CD4-positive, CD25-positive, alpha-beta regulatory T cell (primary cell): ENCODE results near the gene AMBRA1. TPM values are rescaled to one million over a fixed set of nuclear protein-coding genes. Genes with fewer than 3 reads are reported as not detected.

Experiments
- ATAC-seq, 2 donors: fragments of 150-1000 bp; cut with Tn5 transposase; one replicate each; pipeline ENCODE4 v1.10.0; 2021; ENCODE audit warnings: low read depth in 2 of 2, moderate number of reproducible peaks in 2 of 2, moderate library complexity in 1 of 2
- DNase-seq, 3 donors: peaks; one replicate each; pipeline versions ENCODE4 v3.0.0 to v3.0.0-alpha.2; 2012 to 2022; ENCODE audit warnings: mixed read lengths in 1 of 3
- H3K27ac ChIP-seq: one replicate; pipeline ENCODE4 v1.7.0; 2013; ENCODE audit warnings: mild to moderate bottlenecking, low read length; ENCODE audit not compliant: insufficient read depth, poor library complexity, severe bottlenecking
- H3K27me3 ChIP-seq: one replicate; pipeline ENCODE4 v1.7.0; 2013; ENCODE audit warnings: low read length; ENCODE audit not compliant: control insufficient read depth, insufficient read depth
- H3K36me3 ChIP-seq: one replicate; pipeline ENCODE4 v1.7.0; 2013; ENCODE audit warnings: mild to moderate bottlenecking, low read length, moderate library complexity; ENCODE audit not compliant: control insufficient read depth, insufficient read depth
- H3K4me1 ChIP-seq: 2 replicates; pipeline ENCODE4 v1.7.0; 2013; ENCODE audit warnings: mild to moderate bottlenecking, low read length; ENCODE audit not compliant: insufficient read depth, control insufficient read depth, poor library complexity, severe bottlenecking
- H3K4me3 ChIP-seq: one replicate; pipeline ENCODE4 v1.7.0; 2013; ENCODE audit warnings: low read depth, mild to moderate bottlenecking, low read length, moderate library complexity
- H3K9me3 ChIP-seq, 2 experiments: 1 replicate in 1 of 2; 2 replicates in 1 of 2; pipeline ENCODE4 v1.7.0; 2013; ENCODE audit warnings: low read length in 2 of 2, mild to moderate bottlenecking in 1 of 2, moderate library complexity in 1 of 2; ENCODE audit not compliant: control insufficient read depth in 2 of 2
- H3K27ac Mint-ChIP-seq, 3 donors: one replicate each; pipeline ENCODE4 v1.8.0; 2020 to 2022; ENCODE audit warnings: mild to moderate bottlenecking in 3 of 3, mixed read lengths in 3 of 3, moderate library complexity in 2 of 3
- H3K27me3 Mint-ChIP-seq: one replicate; pipeline ENCODE4 v1.8.0; 2022; ENCODE audit warnings: mild to moderate bottlenecking, mixed read lengths
- H3K36me3 Mint-ChIP-seq: one replicate; pipeline ENCODE4 v1.8.0; 2020; ENCODE audit warnings: mixed read lengths
- H3K4me1 Mint-ChIP-seq, 4 donors: one replicate each; pipeline ENCODE4 v1.8.0; 2020 to 2022; ENCODE audit warnings: mixed read lengths in 4 of 4, mild to moderate bottlenecking in 1 of 4
- H3K4me3 Mint-ChIP-seq, 4 donors: one replicate each; pipeline ENCODE4 v1.8.0; 2020 to 2022; ENCODE audit warnings: mild to moderate bottlenecking in 4 of 4, mixed read lengths in 4 of 4, moderate library complexity in 3 of 4
- H3K9me3 Mint-ChIP-seq, 7 donors: one replicate each; pipeline ENCODE4 v1.8.0; 2020 to 2022; ENCODE audit warnings: mixed read lengths in 7 of 7, mild to moderate bottlenecking in 3 of 7, moderate library complexity in 2 of 7
- polyA plus RNA-seq, 4 donors: library from polyadenylated mRNA; unstranded; fragments of 300-500 nt; fragmentation: Illumina TruSeq; gene quantifications; one replicate each; pipeline ENCODE4 v1.2.3, GENCODE V29; 2021
- total RNA-seq: library from RNA; stranded (reverse); gene quantifications from one replicate; pipeline ENCODE4 v1.2.3, GENCODE V29; 2022

AMBRA1 gene
- total and polyA plus RNA-seq, 5 donors from 2014 or later: 8.2 to 61.0 (median 12.3) TPM

DNA sequence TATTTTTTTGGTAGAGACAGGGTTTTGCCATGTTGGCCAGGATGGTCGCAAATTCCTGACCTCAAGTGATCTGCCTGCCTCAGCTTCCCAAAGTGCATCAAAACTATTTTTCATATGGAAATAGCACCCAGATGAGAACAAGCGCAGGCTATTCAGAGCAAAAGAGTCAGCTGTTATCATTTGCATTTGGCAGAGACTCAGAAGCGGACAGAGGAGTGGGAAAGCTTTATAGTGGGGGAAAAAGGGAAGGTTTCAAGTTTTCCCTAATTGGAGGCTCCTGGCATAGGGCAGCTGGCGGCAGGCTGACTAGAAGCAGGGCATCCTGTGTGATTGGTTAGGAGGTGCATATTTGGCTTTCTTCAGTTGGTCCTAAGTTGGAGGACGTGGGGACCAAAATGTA is 43.7 kb upstream of the AMBRA1 start:
- Mint-ChIP-seq H3K36me3 (peaks cover 28% of the 10 kb centered on the region), H3K27me3 (no peaks in the 10 kb centered on the region), H3K4me3 (no peak overlapping the region), H3K27ac (no peak overlapping the region), H3K4me1 (peaks cover 5 to 34% (median 19%) of the 10 kb centered on the region in 4 donors), H3K9me3 (peaks cover 0 to 3% (median 0%) of the 10 kb centered on the region in 7 donors)
- DNase-seq: no peak
- Histone ChIP-seq H3K4me1 (no peaks in the 10 kb centered on the region), H3K9me3 (no peaks in the 10 kb centered on the region), H3K36me3 (peaks cover 41% of the 10 kb centered on the region), H3K27me3 (no peaks in the 10 kb centered on the region), H3K4me3 (no peak overlapping the region), H3K27ac (no peak overlapping the region)
- ATAC-seq: no peak

- Histone ChIP-seq H3K4me3 (no peak overlapping the region), H3K27ac (no peak overlapping the region), H3K36me3 (peaks cover 56% of the 10 kb centered on the region), H3K9me3 (no peaks in the 10 kb centered on the region), H3K27me3 (no peaks in the 10 kb centered on the region), H3K4me1 (no peaks in the 10 kb centered on the region)
- DNase-seq: no peak
- Mint-ChIP-seq H3K9me3 (peaks cover 0 to 3% (median 0%) of the 10 kb centered on the region in 7 donors), H3K36me3 (peaks cover 35% of the 10 kb centered on the region), H3K27ac (no peak overlapping the region), H3K4me1 (peaks cover 5 to 50% (median 19%) of the 10 kb centered on the region in 4 donors), H3K4me3 (no peak overlapping the region), H3K27me3 (no peaks in the 10 kb centered on the region)
- no peak for ATAC-seq
Observed at GRCh38 chr11:46635557-46636139, 41.8 kb upstream of the AMBRA1 start.

DNA sequence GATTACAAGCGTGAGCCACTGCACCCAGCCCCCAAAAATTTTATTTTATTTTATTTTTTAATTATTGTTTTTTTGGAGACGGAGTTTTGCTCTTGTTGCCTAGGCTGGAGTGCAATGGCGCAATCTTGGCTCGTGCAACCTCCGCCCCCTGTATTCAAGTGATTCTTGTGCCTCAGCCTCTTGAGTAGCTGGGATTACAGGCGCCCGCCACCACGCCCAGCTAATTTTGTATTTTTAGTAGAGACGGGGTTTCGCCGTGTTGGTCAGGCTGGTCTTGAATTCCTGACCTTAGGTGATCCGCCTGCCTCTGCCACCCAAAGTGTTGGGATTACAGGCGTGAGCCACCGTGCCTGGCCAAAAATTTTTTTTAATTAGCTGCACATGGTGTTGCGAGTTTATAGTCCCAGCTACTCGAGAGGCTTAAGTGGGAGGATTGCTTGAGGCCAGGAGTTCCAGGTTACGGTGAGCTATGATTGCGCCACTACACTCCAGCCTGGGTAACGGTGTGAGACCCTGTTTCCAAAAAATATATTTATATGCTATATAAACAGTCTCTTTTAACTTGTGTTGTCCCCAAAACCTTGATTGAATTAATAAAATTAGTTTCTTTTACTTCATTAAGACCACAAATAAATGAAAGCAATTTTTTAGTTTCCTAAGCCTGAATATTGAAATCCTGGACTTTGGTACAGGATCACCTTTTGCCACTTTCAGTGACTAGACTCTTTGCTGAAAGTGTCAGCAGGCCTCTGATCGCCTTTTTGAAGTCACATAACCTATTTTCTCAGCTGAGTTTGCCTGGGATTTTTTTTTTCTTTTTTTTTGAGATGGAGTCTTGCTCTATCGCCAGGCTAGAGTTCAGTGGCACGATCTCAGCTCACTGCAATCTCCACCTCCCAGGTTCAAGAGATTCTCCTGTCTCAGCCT is 39.7 kb upstream of the AMBRA1 start:
- H3K4me1 ChIP-seq: no peaks in the 10 kb centered on the region
- no peak overlapping the region for H3K27ac ChIP-seq
- H3K9me3 ChIP-seq: no peaks in the 10 kb centered on the region
- no peak overlapping the region for H3K27ac Mint-ChIP-seq
- peaks cover 0 to 36% (median 17%) of the 10 kb centered on the region in 4 donors for H3K4me1 Mint-ChIP-seq
- peaks cover 0 to 2% (median 0%) of the 10 kb centered on the region in 7 donors for H3K9me3 Mint-ChIP-seq
- H3K36me3 Mint-ChIP-seq: peaks cover 34% of the 10 kb centered on the region
- H3K4me3 Mint-ChIP-seq: no peak overlapping the region
- no peak for DNase-seq
- H3K4me3 ChIP-seq: no peak overlapping the region
- peaks cover 63% of the 10 kb centered on the region for H3K36me3 ChIP-seq
- H3K27me3 Mint-ChIP-seq: no peaks in the 10 kb centered on the region
- no peak for ATAC-seq
- no peaks in the 10 kb centered on the region for H3K27me3 ChIP-seq

- Histone ChIP-seq H3K36me3 (peaks cover 57% of the 10 kb centered on the region), H3K9me3 (no peaks in the 10 kb centered on the region), H3K4me3 (no peak overlapping the region), H3K4me1 (no peaks in the 10 kb centered on the region), H3K27me3 (no peaks in the 10 kb centered on the region), H3K27ac (no peak overlapping the region)
- H3K27me3 Mint-ChIP-seq: no peaks in the 10 kb centered on the region
- H3K27ac Mint-ChIP-seq: no peak overlapping the region
- ATAC-seq (no peak), DNase-seq (no peak)
- H3K36me3 Mint-ChIP-seq: peaks cover 31% of the 10 kb centered on the region
- no peaks in the 10 kb centered on the region for H3K9me3 Mint-ChIP-seq
- no peak overlapping the region for H3K4me3 Mint-ChIP-seq
- peaks cover 0 to 31% (median 16%) of the 10 kb centered on the region in 4 donors for H3K4me1 Mint-ChIP-seq
Observed at GRCh38 chr11:46632502-46632901, 38.7 kb upstream of the AMBRA1 start.

- H3K27me3 Mint-ChIP-seq: no peaks in the 10 kb centered on the region
- DNase-seq: no peak
- ATAC-seq: no peak
- Histone ChIP-seq H3K27ac (no peak overlapping the region), H3K9me3 (no peaks in the 10 kb centered on the region), H3K36me3 (peaks cover 54% of the 10 kb centered on the region), H3K4me1 (no peaks in the 10 kb centered on the region), H3K27me3 (no peaks in the 10 kb centered on the region), H3K4me3 (no peak overlapping the region)
- no peaks in the 10 kb centered on the region for H3K9me3 Mint-ChIP-seq
- peaks cover 0 to 35% (median 17%) of the 10 kb centered on the region in 4 donors for H3K4me1 Mint-ChIP-seq
- H3K36me3 Mint-ChIP-seq: peaks cover 31% of the 10 kb centered on the region
- H3K27ac Mint-ChIP-seq: no peak overlapping the region
- no peak overlapping the region for H3K4me3 Mint-ChIP-seq
Observed at GRCh38 chr11:46631676-46632075, 37.9 kb upstream of the AMBRA1 start.

DNA sequence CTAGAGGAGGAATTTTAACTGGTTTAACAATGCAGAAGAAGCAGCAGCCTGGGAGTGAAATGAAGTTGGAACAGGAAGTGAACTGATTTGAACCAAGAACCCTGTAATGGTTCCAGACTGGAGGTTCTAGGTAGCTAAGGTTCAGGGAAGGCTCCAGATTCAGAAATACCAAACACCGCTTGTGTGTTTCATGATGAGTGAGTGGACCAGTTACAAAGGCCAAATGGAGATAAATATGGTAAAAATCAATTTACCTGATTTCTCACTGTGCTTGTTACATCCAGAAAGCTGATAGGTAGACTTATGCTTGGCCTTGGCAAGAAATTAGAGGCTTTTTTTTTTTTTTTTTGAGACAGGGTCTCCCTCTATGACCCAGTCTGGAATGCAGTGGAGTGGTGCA is 36.4 kb upstream of the AMBRA1 start:
- Histone ChIP-seq H3K27me3 (no peaks in the 10 kb centered on the region), H3K4me3 (no peak overlapping the region), H3K9me3 (no peaks in the 10 kb centered on the region), H3K27ac (no peak overlapping the region), H3K36me3 (peaks cover 52% of the 10 kb centered on the region), H3K4me1 (no peaks in the 10 kb centered on the region)
- peaks cover 29% of the 10 kb centered on the region for H3K36me3 Mint-ChIP-seq
- ATAC-seq: no peak
- no peaks in the 10 kb centered on the region for H3K9me3 Mint-ChIP-seq
- H3K4me3 Mint-ChIP-seq: no peak overlapping the region
- no peak overlapping the region for H3K27ac Mint-ChIP-seq
- no peaks in the 10 kb centered on the region for H3K27me3 Mint-ChIP-seq
- no peak for DNase-seq
- peaks cover 0 to 34% (median 21%) of the 10 kb centered on the region in 4 donors for H3K4me1 Mint-ChIP-seq

GRCh38 chr11:46628961-46629360 is 35.1 kb upstream of the AMBRA1 start:
- H3K27me3 ChIP-seq: no peaks in the 10 kb centered on the region
- Mint-ChIP-seq H3K36me3 (peaks cover 32% of the 10 kb centered on the region), H3K27me3 (no peaks in the 10 kb centered on the region), H3K4me3 (no peak overlapping the region), H3K4me1 (peaks cover 0 to 43% (median 25%) of the 10 kb centered on the region in 4 donors), H3K9me3 (no peaks in the 10 kb centered on the region), H3K27ac (no peak overlapping the region)
- H3K9me3 ChIP-seq: no peaks in the 10 kb centered on the region
- H3K4me1 ChIP-seq: no peaks in the 10 kb centered on the region
- no peak for DNase-seq
- H3K27ac ChIP-seq: no peak overlapping the region
- peaks cover 65% of the 10 kb centered on the region for H3K36me3 ChIP-seq
- H3K4me3 ChIP-seq: no peak overlapping the region
- no peak for ATAC-seq
